HEK293 (cell line): Measurements from ENCODE around the gene KEAP1.

Source experiments
- CTCF ChIA-PET: fragments of 350-600 bp; formaldehyde crosslinking; extraction: SDS; loops from one replicate; lab custom pipeline; 2021; ENCODE audit warnings: antibody characterized with exemption; lab: Yijun Ruan, JAX
- POLR2A ChIA-PET: fragments of 300-600 bp; formaldehyde crosslinking; extraction: SDS; loops from one replicate; lab custom pipeline; 2020; ENCODE audit warnings: antibody characterized with exemption, inconsistent platforms; lab: Yijun Ruan, JAX
- H3K27ac ChIP-seq: fragments of 200-500 bp; sonication (Bioruptor generic); 2 replicates; pipeline ENCODE4 v1.5.1; 2014; ENCODE audit warnings: low read depth, low read length, control low read depth, inconsistent platforms; ENCODE audit errors: extremely low read depth
- H3K36me3 ChIP-seq, 2 experiments: fragments of 200-500 bp in 1 of 2; sonication (Bioruptor generic) in 1 of 2; 1 replicate in 1 of 2; 2 replicates in 1 of 2; pipeline ENCODE4 v1.5.1; 2014 to 2017; ENCODE audit warnings: inconsistent platforms in 2 of 2, low read length in 2 of 2; ENCODE audit not compliant: control insufficient read depth in 2 of 2, insufficient read depth in 1 of 2
- H3K4me1 ChIP-seq: fragments of 200-500 bp; sonication (Bioruptor generic); 2 replicates; pipeline ENCODE4 v1.5.1; 2014; ENCODE audit warnings: mild to moderate bottlenecking, low read length, inconsistent platforms; ENCODE audit not compliant: control insufficient read depth, insufficient read depth
- H3K4me3 ChIP-seq: 2 replicates; pipeline ENCODE4 v1.5.1; 2011; ENCODE audit warnings: low read depth, mild to moderate bottlenecking, control low read depth, low read length, moderate library complexity
- H3K9me3 ChIP-seq: fragments of 200-500 bp; sonication (Bioruptor generic); 2 replicates; pipeline ENCODE4 v1.5.1; 2014; ENCODE audit warnings: low read depth, low read length, inconsistent platforms; ENCODE audit not compliant: control insufficient read depth, insufficient read depth
- EGR2 ChIP-seq: fragments of 450-650 bp; formaldehyde crosslinking; IDR thresholded peaks from 2 replicates; pipeline ENCODE4 v1.5.1; 2016; ENCODE audit warnings: low read depth, missing biosample characterization, missing genetic modification characterization
- GLIS1 ChIP-seq: fragments of 450-650 bp; formaldehyde crosslinking; IDR thresholded peaks from 2 replicates; pipeline ENCODE4 v1.5.1; 2016; ENCODE audit warnings: missing biosample characterization, missing genetic modification characterization
- GLIS2 ChIP-seq: fragments of 450-650 bp; formaldehyde crosslinking; IDR thresholded peaks from 2 replicates; pipeline ENCODE4 v1.5.1; 2016; ENCODE audit warnings: missing biosample characterization, missing genetic modification characterization
- HOXC10 ChIP-seq: sonication (generic); formaldehyde crosslinking; IDR thresholded peaks from 2 replicates; pipeline ENCODE4 v1.8.1; 2023; ENCODE audit warnings: mild to moderate bottlenecking, missing genetic modification reagents
- KLF10 ChIP-seq: fragments of 450-650 bp; IDR thresholded peaks from 2 replicates; pipeline ENCODE4 v1.5.1; 2018; ENCODE audit warnings: missing biosample characterization, mild to moderate bottlenecking, missing genetic modification characterization
- KLF16 ChIP-seq: fragments of 450-650 bp; formaldehyde crosslinking; IDR thresholded peaks from 2 replicates; pipeline ENCODE4 v1.5.1; 2017; ENCODE audit warnings: missing biosample characterization, missing genetic modification characterization
- KLF17 ChIP-seq: fragments of 450-650 bp; formaldehyde crosslinking; IDR thresholded peaks from 2 replicates; pipeline ENCODE4 v1.5.1; 2016; ENCODE audit warnings: missing biosample characterization, missing genetic modification characterization
- KLF8 ChIP-seq: fragments of 450-650 bp; formaldehyde crosslinking; IDR thresholded peaks from 2 replicates; pipeline ENCODE4 v1.5.1; 2016; ENCODE audit warnings: missing biosample characterization, missing genetic modification characterization
- KLF9 ChIP-seq: fragments of 450-650 bp; formaldehyde crosslinking; IDR thresholded peaks from 2 replicates; pipeline ENCODE4 v1.5.1; 2016; ENCODE audit warnings: missing biosample characterization, missing genetic modification characterization, low read depth
- SCRT1 ChIP-seq: fragments of 450-650 bp; formaldehyde crosslinking; IDR thresholded peaks from 2 replicates; pipeline ENCODE4 v1.5.1; 2016; ENCODE audit warnings: missing biosample characterization, missing genetic modification characterization, borderline replicate concordance
- SP2 ChIP-seq: fragments of 450-650 bp; formaldehyde crosslinking; IDR thresholded peaks from 2 replicates; pipeline ENCODE4 v1.5.1; 2016; ENCODE audit warnings: missing biosample characterization, missing genetic modification characterization
- SP3 ChIP-seq: fragments of 450-650 bp; formaldehyde crosslinking; IDR thresholded peaks from 2 replicates; pipeline ENCODE4 v1.5.1; 2016; ENCODE audit warnings: missing biosample characterization, missing genetic modification characterization
- ZFHX2 ChIP-seq: fragments of 450-650 bp; formaldehyde crosslinking; conservative IDR thresholded peaks from 2 replicates; pipeline ENCODE4 v1.5.1; 2016; ENCODE audit warnings: missing biosample characterization, missing genetic modification characterization
- ZFP69B ChIP-seq: fragments of 450-650 bp; formaldehyde crosslinking; IDR thresholded peaks from 2 replicates; pipeline ENCODE4 v1.5.1; 2016; ENCODE audit warnings: missing biosample characterization, missing genetic modification characterization
- ZIC2 ChIP-seq: fragments of 450-650 bp; formaldehyde crosslinking; IDR thresholded peaks from 2 replicates; pipeline ENCODE4 v1.5.1; 2016; ENCODE audit warnings: missing biosample characterization, missing genetic modification characterization
- ZNF138 ChIP-seq: fragments of 450-650 bp; formaldehyde crosslinking; IDR thresholded peaks from 2 replicates; pipeline ENCODE4 v1.5.1; 2016; ENCODE audit warnings: missing biosample characterization, missing genetic modification characterization, borderline replicate concordance
- ZNF140 ChIP-seq: fragments of 450-650 bp; formaldehyde crosslinking; IDR thresholded peaks from 2 replicates; pipeline ENCODE4 v1.5.1; 2016; ENCODE audit warnings: missing biosample characterization, missing genetic modification characterization
- ZNF19 ChIP-seq: fragments of 450-650 bp; formaldehyde crosslinking; IDR thresholded peaks from 2 replicates; pipeline ENCODE4; 2016; ENCODE audit warnings: missing biosample characterization, missing genetic modification characterization, low read depth
- ZNF223 ChIP-seq: fragments of 450-650 bp; formaldehyde crosslinking; IDR thresholded peaks from 2 replicates; pipeline ENCODE4 v1.5.1; 2016; ENCODE audit warnings: missing biosample characterization, missing genetic modification characterization
- ZNF23 ChIP-seq: fragments of 450-650 bp; formaldehyde crosslinking; IDR thresholded peaks from 2 replicates; pipeline ENCODE4 v1.5.1; 2016; ENCODE audit warnings: missing biosample characterization, missing genetic modification characterization, borderline replicate concordance
- ZNF239 ChIP-seq: fragments of 450-650 bp; formaldehyde crosslinking; IDR thresholded peaks from 2 replicates; pipeline ENCODE4 v1.5.1; 2016; ENCODE audit warnings: missing biosample characterization, missing genetic modification characterization
- ZNF248 ChIP-seq: fragments of 450-650 bp; formaldehyde crosslinking; IDR thresholded peaks from 2 replicates; pipeline ENCODE4 v1.5.1; 2017; ENCODE audit warnings: missing biosample characterization, missing genetic modification characterization
- ZNF341 ChIP-seq: fragments of 450-650 bp; formaldehyde crosslinking; IDR thresholded peaks from 2 replicates; pipeline ENCODE4; 2016; ENCODE audit warnings: low read depth, missing biosample characterization, missing genetic modification characterization
- ZNF37A ChIP-seq: fragments of 450-650 bp; IDR thresholded peaks from 2 replicates; pipeline ENCODE4 v1.5.1; 2018; ENCODE audit warnings: missing biosample characterization, missing genetic modification characterization
- ZNF449 ChIP-seq: fragments of 450-650 bp; formaldehyde crosslinking; IDR thresholded peaks from 2 replicates; pipeline ENCODE4 v1.5.1; 2017; ENCODE audit warnings: missing biosample characterization, mild to moderate bottlenecking, missing genetic modification characterization, moderate library complexity
- ZNF600 ChIP-seq: fragments of 450-650 bp; formaldehyde crosslinking; IDR thresholded peaks from 2 replicates; pipeline ENCODE4 v1.5.1; 2016; ENCODE audit warnings: missing biosample characterization, missing genetic modification characterization
- ZNF658 ChIP-seq: fragments of 450-650 bp; formaldehyde crosslinking; IDR thresholded peaks from 2 replicates; pipeline ENCODE4; 2016; ENCODE audit warnings: missing biosample characterization, missing genetic modification characterization
- ZNF692 ChIP-seq: fragments of 450-650 bp; formaldehyde crosslinking; IDR thresholded peaks from 2 replicates; pipeline ENCODE4 v1.5.1; 2016; ENCODE audit warnings: missing biosample characterization, missing genetic modification characterization
- ZNF785 ChIP-seq: fragments of 450-650 bp; formaldehyde crosslinking; IDR thresholded peaks from 2 replicates; pipeline ENCODE4 v1.5.1; 2016; ENCODE audit warnings: missing biosample characterization, missing genetic modification characterization
- TF ChIP-seq, protein P1 (sequence below): fragments of 450-650 bp; formaldehyde crosslinking; IDR thresholded peaks from 2 replicates; pipeline ENCODE4 v1.5.1; 2016; ENCODE audit warnings: missing biosample characterization, missing genetic modification characterization
- TF ChIP-seq, protein P2 (sequence below): fragments of 450-650 bp; formaldehyde crosslinking; IDR thresholded peaks from 2 replicates; pipeline ENCODE4 v1.5.1; 2016; ENCODE audit warnings: missing biosample characterization, missing genetic modification characterization

KEAP1 gene

GRCh38 chr19:10461047-10461949, 41.9 kb downstream of the KEAP1 start:
- Histone ChIP-seq H3K4me1 (no peaks in the 10 kb centered on the region), H3K9me3 (no peaks in the 10 kb centered on the region), H3K27ac (no peak overlapping the region), H3K4me3 (no peak overlapping the region), H3K36me3 (peaks cover 0 to 3% of the 10 kb centered on the region in 2 experiments; a peak in 2 of 3 replicates)
- ChIA-PET POLR2A (interaction anchor here (0.5 to 1.1 kb wide), 7 partner anchors 10 to 244 kb away, joined by 3 to 7 read pairs (median 4); no protein-coding TSS in a partner anchor), CTCF (interaction anchor here (0.8 kb wide), 1 partner anchor 183 kb away, joined by 3 read pairs; no protein-coding TSS in a partner anchor)
- TF ChIP-seq ZNF449 (tag by site-specific recombination) = peak; percentile 39; the same call in 1 of the 2 replicates
- TF ChIP-seq ZNF19 = no peak
- peak; percentile 27; the same call in 1 of the 2 replicates for TF ChIP-seq KLF17
- peak; percentile 58; the same call in 1 of the 2 replicates for TF ChIP-seq KLF10 (tag by site-specific recombination)
- TF ChIP-seq ZNF138 (tag by site-specific recombination) = no peak
- peak; percentile 43; the same call in 1 of the 2 replicates for TF ChIP-seq ZNF600 (tag by site-specific recombination)
- peak; percentile 82 for TF ChIP-seq ZFP69B (tag by site-specific recombination)
- TF ChIP-seq SP3 (tag by site-specific recombination) = peak; percentile 41; the same call in 1 of the 2 replicates
- 0 out of 2 replicates have a peak, but pooled peaks have one; percentile 27 for TF ChIP-seq KLF8 (tag by site-specific recombination)
- no peak for TF ChIP-seq ZNF37A
- TF ChIP-seq ZNF223 (tag by site-specific recombination) = no peak
- TF ChIP-seq, protein P1, sequence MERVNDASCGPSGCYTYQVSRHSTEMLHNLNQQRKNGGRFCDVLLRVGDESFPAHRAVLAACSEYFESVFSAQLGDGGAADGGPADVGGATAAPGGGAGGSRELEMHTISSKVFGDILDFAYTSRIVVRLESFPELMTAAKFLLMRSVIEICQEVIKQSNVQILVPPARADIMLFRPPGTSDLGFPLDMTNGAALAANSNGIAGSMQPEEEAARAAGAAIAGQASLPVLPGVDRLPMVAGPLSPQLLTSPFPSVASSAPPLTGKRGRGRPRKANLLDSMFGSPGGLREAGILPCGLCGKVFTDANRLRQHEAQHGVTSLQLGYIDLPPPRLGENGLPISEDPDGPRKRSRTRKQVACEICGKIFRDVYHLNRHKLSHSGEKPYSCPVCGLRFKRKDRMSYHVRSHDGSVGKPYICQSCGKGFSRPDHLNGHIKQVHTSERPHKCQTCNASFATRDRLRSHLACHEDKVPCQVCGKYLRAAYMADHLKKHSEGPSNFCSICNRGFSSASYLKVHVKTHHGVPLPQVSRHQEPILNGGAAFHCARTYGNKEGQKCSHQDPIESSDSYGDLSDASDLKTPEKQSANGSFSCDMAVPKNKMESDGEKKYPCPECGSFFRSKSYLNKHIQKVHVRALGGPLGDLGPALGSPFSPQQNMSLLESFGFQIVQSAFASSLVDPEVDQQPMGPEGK (tag by site-specific recombination) = peak; percentile 74; the same call in 1 of the 2 replicates
- peak; percentile 5; the same call in 1 of the 2 replicates for TF ChIP-seq ZFHX2 (tag by site-specific recombination)
- TF ChIP-seq SCRT1 (tag by site-specific recombination) = no peak
- TF ChIP-seq SP2 (tag by site-specific recombination) = peak; percentile 50
- 0 out of 2 replicates have a peak, but pooled peaks have one; percentile 25 for TF ChIP-seq KLF16 (tag by site-specific recombination)
- no peak for TF ChIP-seq HOXC10
- TF ChIP-seq ZNF248 = no peak
- peak; percentile 58; the same call in 1 of the 2 replicates for TF ChIP-seq ZNF692
- no peak for TF ChIP-seq ZNF140
- TF ChIP-seq ZIC2 (tag by site-specific recombination) = no peak
- peak; percentile 35; the same call in 1 of the 2 replicates for TF ChIP-seq GLIS2
- peak; percentile 43; the same call in 1 of the 2 replicates for TF ChIP-seq GLIS1 (tag by site-specific recombination)
- peak; percentile 69 for TF ChIP-seq KLF9 (tag by site-specific recombination)
- TF ChIP-seq ZNF23 (tag by site-specific recombination) = no peak
- TF ChIP-seq ZNF239 (tag by site-specific recombination) = no peak
- TF ChIP-seq EGR2 = peak; percentile 36
- no peak for TF ChIP-seq ZNF785 (tag by site-specific recombination)
- TF ChIP-seq ZNF341 = no peak
- TF ChIP-seq, protein P2, sequence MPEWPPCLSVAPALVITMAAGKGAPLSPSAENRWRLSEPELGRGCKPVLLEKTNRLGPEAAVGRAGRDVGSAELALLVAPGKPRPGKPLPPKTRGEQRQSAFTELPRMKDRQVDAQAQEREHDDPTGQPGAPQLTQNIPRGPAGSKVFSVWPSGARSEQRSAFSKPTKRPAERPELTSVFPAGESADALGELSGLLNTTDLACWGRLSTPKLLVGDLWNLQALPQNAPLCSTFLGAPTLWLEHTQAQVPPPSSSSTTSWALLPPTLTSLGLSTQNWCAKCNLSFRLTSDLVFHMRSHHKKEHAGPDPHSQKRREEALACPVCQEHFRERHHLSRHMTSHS (tag by site-specific recombination) = no peak
- no peak for TF ChIP-seq ZNF658 (tag by site-specific recombination)
